GM12878 (cell line): ENCODE results near the gene CATSPER4. TPM values are rescaled to one million over a fixed set of nuclear protein-coding genes. Genes with fewer than 3 reads are reported as not detected.

Source experiments
- ATAC-seq: fragments of 200-7000 bp; cut with Tn5 transposase; 3 replicates; pipeline ENCODE4 v1.9.1; 2020; ENCODE audit warnings: mild to moderate bottlenecking, moderate library complexity
- BruUV-seq: library from RNA; stranded (reverse); fragments of 400-500 nt; replicated peaks from 2 replicates; lab custom pipeline; 2021; lab: Mats Ljungman, UMichigan
- CTCF ChIA-PET: fragments of 300-600 bp; sonication (Branson Sonifier 250); formaldehyde crosslinking; extraction: SDS; loops from one replicate; lab custom pipeline; 2021; ENCODE audit warnings: inconsistent platforms; lab: Yijun Ruan, JAX
- POLR2A ChIA-PET: fragments of 350-600 bp; formaldehyde crosslinking; extraction: SDS; loops from one replicate; lab custom pipeline; 2021; ENCODE audit warnings: inconsistent platforms; lab: Charles Lee
- RAD21 ChIA-PET: fragments of 300-600 bp; sonication (Branson Sonifier 250); formaldehyde crosslinking; loops from one replicate; lab custom pipeline; 2023; ENCODE audit warnings: antibody characterized with exemption; ENCODE audit not compliant: unreplicated experiment; lab: Charles Lee
- SMC1A ChIA-PET: fragments of 300-600 bp; sonication (Branson Sonifier 250); formaldehyde crosslinking; loops from one replicate; lab custom pipeline; 2023; ENCODE audit not compliant: unreplicated experiment, uncharacterized antibody; lab: Charles Lee
- DNase-seq: peaks from one replicate; pipeline ENCODE4 v3.0.0-alpha.2; 2011; ENCODE audit warnings: low read depth, low spot score
- FAIRE-seq: peaks from 3 replicates; lab custom pipeline; 2011; peaks lifted over from hg19 to GRCh38; lab: Jason Lieb, UNC
- H2AFZ ChIP-seq: 2 replicates; pipeline ENCODE4 v1.6.0; 2011; ENCODE audit warnings: low read depth, low read length, control low read depth; ENCODE audit not compliant: control insufficient read depth
- H3K27ac ChIP-seq: 2 replicates; pipeline ENCODE4 v1.5.1; 2011; ENCODE audit warnings: control low read depth; ENCODE audit not compliant: control insufficient read depth, insufficient read depth
- H3K27me3 ChIP-seq, 2 experiments: replicated peaks in 1 of 2; 2 replicates each; pipeline versions ENCODE4 v1.6.0 to v1.6.1; 2011; ENCODE audit warnings: low read length in 1 of 2; ENCODE audit not compliant: control insufficient read depth in 2 of 2, insufficient read depth in 2 of 2
- H3K36me3 ChIP-seq, 2 experiments: 2 replicates each; pipeline ENCODE4 v1.5.1; 2011; ENCODE audit warnings: low read length in 1 of 2; ENCODE audit not compliant: control insufficient read depth in 2 of 2, insufficient read depth in 2 of 2
- H3K4me1 ChIP-seq: 2 replicates; pipeline ENCODE4 v1.6.1; 2011; ENCODE audit warnings: mild to moderate bottlenecking, low read length, moderate library complexity, mixed read lengths; ENCODE audit not compliant: control insufficient read depth, insufficient read depth
- H3K4me2 ChIP-seq: 2 replicates; pipeline ENCODE4 v1.6.0; 2011; ENCODE audit warnings: control low read depth; ENCODE audit not compliant: control insufficient read depth, insufficient read depth
- H3K4me3 ChIP-seq: fragments of 200-600 bp; sonication (generic); 2 replicates; pipeline ENCODE4 v1.5.1; 2016
- H3K79me2 ChIP-seq: 2 replicates; pipeline ENCODE4 v1.6.0; 2011; ENCODE audit warnings: low read length; ENCODE audit not compliant: control insufficient read depth, insufficient read depth
- H3K9ac ChIP-seq: 2 replicates; pipeline ENCODE4 v1.8.0; 2011; ENCODE audit warnings: low read length, control low read depth, mixed read lengths; ENCODE audit not compliant: control insufficient read depth, insufficient read depth
- H3K9me3 ChIP-seq: replicated peaks from 3 replicates; pipeline ENCODE4 v1.5.1; 2011; ENCODE audit warnings: mild to moderate bottlenecking, low read length; ENCODE audit not compliant: control insufficient read depth, insufficient read depth
- H4K20me1 ChIP-seq: 2 replicates; pipeline ENCODE4 v1.6.0; 2011; ENCODE audit not compliant: control insufficient read depth, insufficient read depth
- CBFB ChIP-seq: IDR thresholded peaks from 2 replicates; pipeline ENCODE4 v1.6.1; 2016; ENCODE audit warnings: antibody characterized with exemption, low read depth
- CTCF ChIP-seq, 3 experiments: IDR thresholded peaks in 2 of 3; conservative IDR thresholded peaks in 1 of 3; 2 replicates each; pipeline ENCODE4 v1.5.1; 2011; ENCODE audit warnings: low read depth in 3 of 3, low read length in 3 of 3, mild to moderate bottlenecking in 3 of 3, control low read depth in 2 of 3, moderate library complexity in 2 of 3, inconsistent platforms in 1 of 3, mixed read lengths in 1 of 3; ENCODE audit not compliant: control insufficient read depth in 2 of 3, insufficient read depth in 1 of 3; ENCODE audit errors: extremely low read depth in 1 of 3
- EGR1 ChIP-seq, 2 experiments: IDR thresholded peaks; 1 replicate in 1 of 2; 2 replicates in 1 of 2; pipeline ENCODE4 v1.6.1; 2011 to 2012; ENCODE audit warnings: low read depth in 2 of 2, low read length in 2 of 2, borderline replicate concordance in 1 of 2, mild to moderate bottlenecking in 1 of 2, moderate library complexity in 1 of 2
- IRF3 ChIP-seq: fragments of 450-650 bp; IDR thresholded peaks from 2 replicates; pipeline ENCODE4 v1.6.1; 2014; ENCODE audit warnings: mild to moderate bottlenecking
- MXI1 ChIP-seq: fragments of 150-350 bp; IDR thresholded peaks from 2 replicates; pipeline ENCODE4 v1.6.1; 2011; ENCODE audit warnings: low read depth, mild to moderate bottlenecking, inconsistent platforms, low read length, improper control_type of control experiment
- PAX5 ChIP-seq: IDR thresholded peaks from 2 replicates; pipeline ENCODE4 v1.6.1; 2011; ENCODE audit warnings: low read depth, low read length, borderline replicate concordance
- PKNOX1 ChIP-seq: fragments of 450-650 bp; IDR thresholded peaks from 2 replicates; pipeline ENCODE4 v1.6.1; 2016; ENCODE audit warnings: mild to moderate bottlenecking
- RAD21 ChIP-seq: IDR thresholded peaks from 2 replicates; pipeline ENCODE4 v1.6.1; 2011; ENCODE audit warnings: mild to moderate bottlenecking, low read depth, low read length, moderate library complexity; ENCODE audit not compliant: insufficient read depth
- RB1 ChIP-seq: fragments of 450-650 bp; formaldehyde crosslinking; IDR thresholded peaks from 2 replicates; pipeline ENCODE4 v1.6.1; 2017; ENCODE audit warnings: mild to moderate bottlenecking, borderline replicate concordance
- RUNX3 ChIP-seq: IDR thresholded peaks from 2 replicates; pipeline ENCODE4 v1.6.1; 2012; ENCODE audit warnings: low read length, inconsistent platforms
- SMC3 ChIP-seq: IDR thresholded peaks from 2 replicates; pipeline ENCODE4 v1.6.1; 2011; ENCODE audit warnings: low read length, improper control_type of control experiment, borderline replicate concordance
- SPI1 ChIP-seq: IDR thresholded peaks from 2 replicates; pipeline ENCODE4 v1.6.1; 2011; ENCODE audit warnings: low read depth, mild to moderate bottlenecking, low read length, moderate library complexity, borderline replicate concordance; ENCODE audit not compliant: insufficient read depth
- SUPT20H ChIP-seq: IDR thresholded peaks from 2 replicates; pipeline ENCODE4 v1.6.1; 2011; ENCODE audit warnings: low read depth, mild to moderate bottlenecking, low read length, moderate library complexity, borderline replicate concordance; ENCODE audit not compliant: control insufficient read depth
- YY1 ChIP-seq: IDR thresholded peaks from 2 replicates; pipeline ENCODE4 v1.6.1; 2011; ENCODE audit warnings: low read depth, mild to moderate bottlenecking, low read length
- ZNF217 ChIP-seq: fragments of 450-650 bp; IDR thresholded peaks from 2 replicates; pipeline ENCODE4 v1.6.1; 2017; ENCODE audit warnings: antibody characterized with exemption, mild to moderate bottlenecking
- WGBS: methylation state at CpG from one replicate; pipeline ENCODE4 v1.1.6; 2016; ENCODE audit warnings: low lambda C conversion rate; ENCODE audit not compliant: insufficient replicate concordance, insufficient coverage; ENCODE audit errors: missing lambda C conversion rate; 5-methylcytosine and 5-hydroxymethylcytosine counted together
- in situ Hi-C: fragments of 300-500 bp; cut with MboI; formaldehyde crosslinking; loops from 9 replicates; pipeline ENCODE4 v1.14.3; 2018; ENCODE audit warnings: mixed read lengths
- intact Hi-C: fragments of 100-400 bp; cut with micrococcal nuclease; formaldehyde crosslinking; loops from one replicate; pipeline ENCODE4 v1.14.2; 2022; ENCODE audit not compliant: unreplicated experiment
- polyA plus RNA-seq, 11 experiments: library from polyadenylated mRNA; depleted of rRNA in 4 of 11; unstranded in 6 of 11; stranded (reverse) in 5 of 11; fragments of >200 nt; fragmentation: Nextera tagmentation in 4 of 11; fragmentation: Illumina TruSeq in 1 of 11; extraction: Ambion mirVana in 4 of 11; extraction: Trizol in 1 of 11; gene quantifications; 1 replicate in 1 of 11; 2 replicates in 10 of 11; pipeline versions ENCODE4 v1.2.1 to v1.2.3, GENCODE V29; 2011 to 2016; ENCODE audit warnings: inconsistent platforms in 2 of 11, missing spikeins in 2 of 11, low read depth in 1 of 11
- total RNA-seq, 4 experiments: library from RNA; depleted of rRNA in 3 of 4; stranded (reverse); fragments of >200 nt in 3 of 4; fragmentation: Illumina TruSeq in 1 of 4; extraction: Trizol in 1 of 4; gene quantifications; 2 replicates each; pipeline versions ENCODE4 v1.2.1 to v1.2.3, GENCODE V29; 2013 to 2021
- TF ChIP-seq, protein P1 (sequence below): IDR thresholded peaks from 2 replicates; pipeline ENCODE4 v1.6.1; 2012; ENCODE audit warnings: low read length, inconsistent platforms

The CATSPER4 gene
- total and polyA plus RNA-seq, 10 of the 15 experiments (the other 5 are each of a cell fraction or from before 2014, with no cell fraction given): 0.13 TPM; not detected in 9

DNA sequence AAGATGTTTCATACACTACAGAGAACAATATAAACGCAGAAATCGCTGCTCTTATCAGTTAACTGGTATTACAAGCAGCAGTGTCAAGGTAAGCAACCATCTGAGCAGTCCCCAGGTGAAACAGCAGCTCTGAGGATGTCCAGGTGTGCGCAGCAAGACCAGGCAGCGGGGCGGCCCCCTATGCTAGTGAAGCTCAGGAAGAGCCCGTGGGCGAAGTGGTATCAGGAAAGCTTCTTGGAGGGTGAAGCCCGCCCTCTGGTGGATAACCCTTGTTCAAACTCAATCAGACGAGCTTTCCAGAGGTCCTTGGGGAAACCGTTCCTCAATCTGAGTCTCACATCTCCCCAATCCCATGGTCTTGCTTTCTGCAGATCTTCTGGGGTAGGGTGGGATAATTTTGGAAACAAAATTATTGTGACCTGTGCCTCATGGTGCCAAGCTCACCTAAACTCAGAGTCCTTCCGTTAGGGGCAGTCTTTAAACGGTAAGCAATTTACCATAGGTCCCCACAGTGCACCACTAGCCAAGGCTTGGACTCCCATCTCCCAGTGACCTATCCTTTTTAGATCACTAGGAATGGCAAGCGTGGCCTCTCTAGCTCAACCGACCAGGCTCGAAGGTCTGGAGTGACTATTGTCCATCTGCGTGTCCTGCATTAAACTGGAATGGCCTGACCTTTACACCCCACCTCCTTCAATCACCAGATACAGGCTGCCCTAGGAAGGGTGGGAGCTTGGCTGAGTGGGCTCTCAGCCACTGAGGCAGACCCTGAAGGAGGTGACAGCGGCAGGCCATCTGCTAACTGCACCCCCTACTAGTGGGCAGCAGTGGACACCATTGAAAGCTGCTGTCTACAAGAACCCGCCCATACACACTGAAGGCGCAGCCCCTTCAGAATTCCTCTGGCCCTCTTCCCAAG is 45.1 kb upstream of the CATSPER4 start:
- H3K4me1 ChIP-seq: no peaks in the 10 kb centered on the region
- in situ Hi-C loops (loop anchor here (5.0 kb wide), 1 partner anchor 38 kb away; no protein-coding TSS in a partner anchor), intact Hi-C loops (loop anchor here (1.0 to 5.0 kb wide), 2 partner anchors 40 to 108 kb away; no protein-coding TSS in a partner anchor)
- BruUV-seq: no TSS peak
- H3K9ac ChIP-seq: no peak overlapping the region
- CTCF ChIA-PET: interaction anchor here (0.6 to 8.7 kb wide), 41 partner anchors 10 to 290 kb away, joined by 3 to 235 read pairs (median 4); partner anchors contain the start of genes PDIK1L and ZNF593
- no peaks in the 10 kb centered on the region for H3K79me2 ChIP-seq
- SMC1A ChIA-PET: interaction anchor here (0.8 to 7.9 kb wide), 27 partner anchors 9 to 776 kb away, joined by 3 to 131 read pairs (median 4); partner anchors contain the start of gene SH3BGRL3
- no peaks in the 10 kb centered on the region for H3K36me3 ChIP-seq
- no peaks in the 10 kb centered on the region for H4K20me1 ChIP-seq
- H3K27ac ChIP-seq: no peak overlapping the region
- WGBS: 33% methylated on average over 19 of the region's 19 CpGs
- H3K4me2 ChIP-seq: no peak overlapping the region
- no peak overlapping the region for H3K4me3 ChIP-seq
- no peak for DNase-seq
- no peaks in the 10 kb centered on the region; a peak in 2 of 4 replicates for H3K27me3 ChIP-seq
- peak; percentile 95 for ATAC-seq
- POLR2A ChIA-PET: interaction anchor here (0.5 to 1.1 kb wide), 6 partner anchors 17 to 191 kb away, joined by 3 to 4 read pairs (median 3); no protein-coding TSS in a partner anchor
- peak; percentile 97 for FAIRE-seq
- RAD21 ChIA-PET: interaction anchor here (0.8 to 5.4 kb wide), 20 partner anchors 9 to 272 kb away, joined by 3 to 110 read pairs (median 7); partner anchors contain the start of genes CD52, CEP85 and PAFAH2
- H2AFZ ChIP-seq: no peak overlapping the region
- no peaks in the 10 kb centered on the region for H3K9me3 ChIP-seq
- no peak for TF ChIP-seq RB1
- TF ChIP-seq SUPT20H: no peak
- peak; percentile 2; the same call in 1 of the 2 replicates for TF ChIP-seq SPI1
- peak; percentile 86 for TF ChIP-seq RAD21
- TF ChIP-seq CTCF (IDR thresholded peaks at IDR 0.05 in 2 of 3, conservative IDR thresholded peaks at IDR 0.05 in 1 of 3; ENCODE audit: control insufficient read depth in 2 of 3, extremely low read depth in 1 of 3, insufficient read depth in 1 of 3, low read depth in 3 of 3, low read length in 3 of 3): peak; percentile 74 to 82 (median 76)
- TF ChIP-seq MXI1: no peak
- TF ChIP-seq IRF3: no peak
- TF ChIP-seq SMC3: peak; percentile 97
- TF ChIP-seq CBFB: no peak
- no peak for TF ChIP-seq RUNX3
- TF ChIP-seq YY1: peak; percentile 69
- no peak for TF ChIP-seq PAX5
- no peak for TF ChIP-seq ZNF217
- no peak for TF ChIP-seq PKNOX1
- TF ChIP-seq EGR1 (IDR thresholded peaks at IDR 0.05; ENCODE audit: borderline replicate concordance in 1 of 2, low read depth in 2 of 2, low read length in 2 of 2): peak in 1 of 2 experiments; percentile 36; a peak in 1 of 3 replicates
- TF ChIP-seq, protein P1, sequence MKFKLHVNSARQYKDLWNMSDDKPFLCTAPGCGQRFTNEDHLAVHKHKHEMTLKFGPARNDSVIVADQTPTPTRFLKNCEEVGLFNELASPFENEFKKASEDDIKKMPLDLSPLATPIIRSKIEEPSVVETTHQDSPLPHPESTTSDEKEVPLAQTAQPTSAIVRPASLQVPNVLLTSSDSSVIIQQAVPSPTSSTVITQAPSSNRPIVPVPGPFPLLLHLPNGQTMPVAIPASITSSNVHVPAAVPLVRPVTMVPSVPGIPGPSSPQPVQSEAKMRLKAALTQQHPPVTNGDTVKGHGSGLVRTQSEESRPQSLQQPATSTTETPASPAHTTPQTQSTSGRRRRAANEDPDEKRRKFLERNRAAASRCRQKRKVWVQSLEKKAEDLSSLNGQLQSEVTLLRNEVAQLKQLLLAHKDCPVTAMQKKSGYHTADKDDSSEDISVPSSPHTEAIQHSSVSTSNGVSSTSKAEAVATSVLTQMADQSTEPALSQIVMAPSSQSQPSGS: no peak
